Measurements from ENCODE around the gene IL6R.
"Not testable (repeated sequence)": the region's sequence is repeated elsewhere in the genome, so short reads cannot be mapped to it uniquely, and the experiment has no call there.

The IL6R gene

GRCh38 chr1:154406886-154407197 lies 1.7 kb downstream of the IL6R start:
- DNase-seq (ENCODE audit: low read depth) = no peak

- no peak for DNase-seq (ENCODE audit: low read depth)
These were observed 2.3 kb downstream of the IL6R start for GRCh38 chr1:154407198-154408091.

GRCh38 chr1:154408174-154408777 lies 3.1 kb downstream of the IL6R start:
- no peak for DNase-seq (ENCODE audit: low read depth)

GRCh38 chr1:154410185-154410827 lies 5.2 kb downstream of the IL6R start:
- DNase-seq (ENCODE audit: low read depth) = no peak

GRCh38 chr1:154411525-154411924 lies 6.4 kb downstream of the IL6R start:
- no peak for DNase-seq (ENCODE audit: low read depth)

GRCh38 chr1:154413177-154413783 lies 8.1 kb downstream of the IL6R start:
- DNase-seq (ENCODE audit: low read depth) = no peak

GRCh38 chr1:154414606-154415005 lies 9.5 kb downstream of the IL6R start:
- DNase-seq (ENCODE audit: low read depth) = no peak

GRCh38 chr1:154416471-154417337 lies 11.6 kb downstream of the IL6R start:
- DNase-seq (ENCODE audit: low read depth) = no peak

- no peak for DNase-seq (ENCODE audit: low read depth)
These were observed 12.1 kb downstream of the IL6R start for GRCh38 chr1:154417338-154417608.

GRCh38 chr1:154418062-154418921 lies 13.1 kb downstream of the IL6R start:
- peak; percentile 36 for DNase-seq (ENCODE audit: low read depth)

GRCh38 chr1:154418923-154419619 lies 13.9 kb downstream of the IL6R start:
- no peak for DNase-seq (ENCODE audit: low read depth)

- DNase-seq (ENCODE audit: low read depth) = peak; percentile 56
These were observed 14.8 kb downstream of the IL6R start for GRCh38 chr1:154419620-154420571.

- DNase-seq (ENCODE audit: low read depth) = no peak
These were observed 16.1 kb downstream of the IL6R start for GRCh38 chr1:154420961-154421924.

- DNase-seq (ENCODE audit: low read depth) = not testable (repeated sequence)
These were observed 16.9 kb downstream of the IL6R start for GRCh38 chr1:154422049-154422448.

GRCh38 chr1:154422521-154422920 lies 17.4 kb downstream of the IL6R start:
- DNase-seq (ENCODE audit: low read depth) = no peak

GRCh38 chr1:154423304-154423987 lies 18.3 kb downstream of the IL6R start:
- DNase-seq (ENCODE audit: low read depth) = no peak

- DNase-seq (ENCODE audit: low read depth) = no peak
These were observed 18.8 kb downstream of the IL6R start for GRCh38 chr1:154423988-154424326.
